PC-9 (cell line): Measurements from ENCODE around the gene NEO1.

Experiments used
- CTCF ChIP-seq: fragments of 200-600 bp; sonication (generic); conservative IDR thresholded peaks from 2 replicates; pipeline ENCODE4 v1.6.1; 2017; ENCODE audit warnings: mixed run types, antibody characterized with exemption, mild to moderate bottlenecking, moderate library complexity
- EZH2 ChIP-seq: fragments of 200-600 bp; sonication (generic); IDR thresholded peaks from 2 replicates; pipeline ENCODE4 v1.8.0; 2017; ENCODE audit warnings: antibody characterized with exemption, low read depth

- TF ChIP-seq CTCF (peak; percentile 41; the same call in 1 of the 2 replicates), EZH2 (no peak)
Measured at GRCh38 chr15:73052653-73053397, 562 bp downstream of the NEO1 start.
